WTC11 (cell line): ENCODE results near the gene DNAAF9. TPM values are rescaled to one million over a fixed set of nuclear protein-coding genes. Genes with fewer than 3 reads are reported as not detected.

Experiments used
- ATAC-seq: fragments of 200-7000 bp; cut with Tn5 transposase; 2 replicates; pipeline ENCODE4 v1.10.0; 2021; ENCODE audit warnings: mild to moderate bottlenecking, moderate library complexity
- CTCF ChIA-PET: fragments of 300-600 bp; sonication (Branson Sonifier 250); formaldehyde crosslinking; loops from one replicate; lab custom pipeline; 2021; ENCODE audit warnings: antibody characterized with exemption; lab: Charles Lee
- POLR2A ChIA-PET: fragments of 350-600 bp; sonication (Branson Sonifier 250); formaldehyde crosslinking; loops from one replicate; lab custom pipeline; 2021; ENCODE audit warnings: antibody characterized with exemption; lab: Charles Lee
- DNase-seq: peaks from one replicate; pipeline ENCODE4 v3.0.0; 2021; ENCODE audit warnings: low spot score
- H3K27ac Mint-ChIP-seq: 2 replicates; pipeline ENCODE4 v1.8.0; 2021; ENCODE audit warnings: mixed read lengths
- H3K27me3 Mint-ChIP-seq: 2 replicates; pipeline ENCODE4 v1.8.0; 2021; ENCODE audit warnings: low read depth, mild to moderate bottlenecking, moderate library complexity, mixed read lengths
- H3K36me3 Mint-ChIP-seq: 2 replicates; pipeline ENCODE4 v1.8.0; 2021; ENCODE audit warnings: mixed read lengths
- H3K4me1 Mint-ChIP-seq: 2 replicates; pipeline ENCODE4 v1.8.0; 2022; ENCODE audit warnings: mixed read lengths
- H3K4me3 Mint-ChIP-seq: 2 replicates; pipeline ENCODE4 v1.8.0; 2021; ENCODE audit warnings: mild to moderate bottlenecking, moderate library complexity, mixed read lengths
- H3K9me3 Mint-ChIP-seq: 2 replicates; pipeline ENCODE4 v1.8.0; 2021; ENCODE audit warnings: mixed read lengths
- ATF1 ChIP-seq: sonication (generic); formaldehyde crosslinking; IDR thresholded peaks from 2 replicates; pipeline ENCODE4 v1.8.1; 2023; ENCODE audit warnings: mild to moderate bottlenecking, moderate library complexity, missing genetic modification reagents
- CBFB ChIP-seq: sonication (generic); formaldehyde crosslinking; IDR thresholded peaks from 2 replicates; pipeline ENCODE4 v1.8.1; 2022; ENCODE audit warnings: mild to moderate bottlenecking, low read depth, missing genetic modification reagents
- JAZF1 ChIP-seq: fragments of 250-450 bp; sonication (Bioruptor Pico); IDR thresholded peaks from 2 replicates; pipeline ENCODE4 v1.9.0; 2021; ENCODE audit warnings: moderate library complexity, mild to moderate bottlenecking, inconsistent platforms
- SOX15 ChIP-seq: fragments of 250-450 bp; sonication (Bioruptor Pico); IDR thresholded peaks from 2 replicates; pipeline ENCODE4 v1.9.0; 2021; ENCODE audit warnings: mild to moderate bottlenecking
- TP53 ChIP-seq: sonication (generic); formaldehyde crosslinking; IDR thresholded peaks from 2 replicates; pipeline ENCODE4 v1.8.1; 2023; ENCODE audit warnings: mild to moderate bottlenecking, missing genetic modification reagents
- ZNF396 ChIP-seq: fragments of 250-450 bp; sonication (Bioruptor Pico); IDR thresholded peaks from 2 replicates; pipeline ENCODE4 v1.8.0; 2021; ENCODE audit warnings: mild to moderate bottlenecking, moderate library complexity, borderline replicate concordance
- total RNA-seq: library from RNA; stranded (reverse); gene quantifications from 3 replicates; pipeline ENCODE4 v1.2.3, GENCODE V29; 2021
- TF ChIP-seq, protein P1 (sequence below): sonication (generic); formaldehyde crosslinking; IDR thresholded peaks from 2 replicates; pipeline ENCODE4 v1.8.0; 2022; ENCODE audit warnings: mild to moderate bottlenecking, missing genetic modification reagents

Gene DNAAF9
- total RNA-seq, 1 experiment from 2014 or later, result 6.3 TPM

GRCh38 chr20:3358676-3359340 lies 48.7 kb downstream of the DNAAF9 start:
- no peak overlapping the region for H3K27ac Mint-ChIP-seq
- no peak for ATAC-seq
- ChIA-PET POLR2A (interaction anchor here (0.6 kb wide), 1 partner anchor 332 kb away, joined by 7 read pairs; no protein-coding TSS in a partner anchor), CTCF (interaction anchor here (0.6 kb wide), 1 partner anchor 42 kb away, joined by 3 read pairs; no protein-coding TSS in a partner anchor)
- no peaks in the 10 kb centered on the region for H3K9me3 Mint-ChIP-seq
- TF ChIP-seq ZNF396 (CRISPR knock-in tag) (no peak), JAZF1 (CRISPR knock-in tag) (no peak), TP53 (CRISPR knock-in tag) (no peak), CBFB (CRISPR knock-in tag) (no peak), ATF1 (CRISPR knock-in tag) (no peak), SOX15 (no peak)
- TF ChIP-seq, protein P1, sequence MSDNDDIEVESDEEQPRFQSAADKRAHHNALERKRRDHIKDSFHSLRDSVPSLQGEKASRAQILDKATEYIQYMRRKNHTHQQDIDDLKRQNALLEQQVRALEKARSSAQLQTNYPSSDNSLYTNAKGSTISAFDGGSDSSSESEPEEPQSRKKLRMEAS, result no peak
- H3K4me3 Mint-ChIP-seq, result no peak overlapping the region
- H3K4me1 Mint-ChIP-seq, result no peaks in the 10 kb centered on the region
- H3K36me3 Mint-ChIP-seq, result no peaks in the 10 kb centered on the region
- no peaks in the 10 kb centered on the region for H3K27me3 Mint-ChIP-seq
- DNase-seq, result no peak

Other genes with a start within 250 kb of the DNAAF9 start
- 19.7 to 22.1 TPM (median 20.2 TPM) in 3 replicates for gene FASTKD5, start 247.8 kb downstream of the DNAAF9 start, total RNA-seq
- 4.4 to 6.9 TPM (median 5.0 TPM) in 3 replicates for gene UBOX5, start 247.8 kb downstream of the DNAAF9 start, total RNA-seq
- gene LZTS3, start 234.1 kb downstream of the DNAAF9 start, total RNA-seq, result 32.6 to 39.4 TPM (median 38.7 TPM) in 3 replicates
- 46.4 to 60.6 TPM (median 52.7 TPM) in 3 replicates for gene DDRGK1, start 203.0 kb downstream of the DNAAF9 start, total RNA-seq
- gene ITPA, start 198.2 kb downstream of the DNAAF9 start, total RNA-seq, result 83.4 to 104 TPM (median 88.5 TPM) in 3 replicates
- gene SLC4A11, start 168.5 kb downstream of the DNAAF9 start, total RNA-seq, result 30.4 to 39.5 TPM (median 34.5 TPM) in 3 replicates
- 19.2 to 19.9 TPM (median 19.9 TPM) in 3 replicates for gene ATRN, start 63.3 kb upstream of the DNAAF9 start, total RNA-seq